HG03097 (cell line): ENCODE results near the gene TTC3.
"Not testable (repeated sequence)": the region's sequence is repeated elsewhere in the genome, so short reads cannot be mapped to it uniquely, and the experiment has no call there.

Experiments
- ATAC-seq: cut with Tn5 transposase; IDR thresholded peaks from one replicate; pipeline ENCODE4 v1.9.1; 2021; ENCODE audit not compliant: unreplicated experiment, low FRiP score

TTC3 gene, protein sequence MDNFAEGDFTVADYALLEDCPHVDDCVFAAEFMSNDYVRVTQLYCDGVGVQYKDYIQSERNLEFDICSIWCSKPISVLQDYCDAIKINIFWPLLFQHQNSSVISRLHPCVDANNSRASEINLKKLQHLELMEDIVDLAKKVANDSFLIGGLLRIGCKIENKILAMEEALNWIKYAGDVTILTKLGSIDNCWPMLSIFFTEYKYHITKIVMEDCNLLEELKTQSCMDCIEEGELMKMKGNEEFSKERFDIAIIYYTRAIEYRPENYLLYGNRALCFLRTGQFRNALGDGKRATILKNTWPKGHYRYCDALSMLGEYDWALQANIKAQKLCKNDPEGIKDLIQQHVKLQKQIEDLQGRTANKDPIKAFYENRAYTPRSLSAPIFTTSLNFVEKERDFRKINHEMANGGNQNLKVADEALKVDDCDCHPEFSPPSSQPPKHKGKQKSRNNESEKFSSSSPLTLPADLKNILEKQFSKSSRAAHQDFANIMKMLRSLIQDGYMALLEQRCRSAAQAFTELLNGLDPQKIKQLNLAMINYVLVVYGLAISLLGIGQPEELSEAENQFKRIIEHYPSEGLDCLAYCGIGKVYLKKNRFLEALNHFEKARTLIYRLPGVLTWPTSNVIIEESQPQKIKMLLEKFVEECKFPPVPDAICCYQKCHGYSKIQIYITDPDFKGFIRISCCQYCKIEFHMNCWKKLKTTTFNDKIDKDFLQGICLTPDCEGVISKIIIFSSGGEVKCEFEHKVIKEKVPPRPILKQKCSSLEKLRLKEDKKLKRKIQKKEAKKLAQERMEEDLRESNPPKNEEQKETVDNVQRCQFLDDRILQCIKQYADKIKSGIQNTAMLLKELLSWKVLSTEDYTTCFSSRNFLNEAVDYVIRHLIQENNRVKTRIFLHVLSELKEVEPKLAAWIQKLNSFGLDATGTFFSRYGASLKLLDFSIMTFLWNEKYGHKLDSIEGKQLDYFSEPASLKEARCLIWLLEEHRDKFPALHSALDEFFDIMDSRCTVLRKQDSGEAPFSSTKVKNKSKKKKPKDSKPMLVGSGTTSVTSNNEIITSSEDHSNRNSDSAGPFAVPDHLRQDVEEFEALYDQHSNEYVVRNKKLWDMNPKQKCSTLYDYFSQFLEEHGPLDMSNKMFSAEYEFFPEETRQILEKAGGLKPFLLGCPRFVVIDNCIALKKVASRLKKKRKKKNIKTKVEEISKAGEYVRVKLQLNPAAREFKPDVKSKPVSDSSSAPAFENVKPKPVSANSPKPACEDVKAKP (N-terminal part only)

GRCh38 chr21:37072988-37073416, at the start of gene TTC3, which contains the start of gene PIGP:
TTC3 (plus strand) TSS chr21:37073254; CDS start chr21:37087258, 14,004 bp downstream.
PIGP (minus strand) TSS chr21:37073071; CDS start chr21:37072515, 556 bp downstream.
- ATAC-seq = peak; percentile 70

GRCh38 chr21:37026499-37026898, 46.6 kb upstream of the TTC3 start:
- no peak for ATAC-seq

- no peak for ATAC-seq
These were observed 44.5 kb upstream of the TTC3 start for GRCh38 chr21:37028570-37028969.

- ATAC-seq = no peak
These were observed 42.2 kb upstream of the TTC3 start for GRCh38 chr21:37030864-37031263.

DNA sequence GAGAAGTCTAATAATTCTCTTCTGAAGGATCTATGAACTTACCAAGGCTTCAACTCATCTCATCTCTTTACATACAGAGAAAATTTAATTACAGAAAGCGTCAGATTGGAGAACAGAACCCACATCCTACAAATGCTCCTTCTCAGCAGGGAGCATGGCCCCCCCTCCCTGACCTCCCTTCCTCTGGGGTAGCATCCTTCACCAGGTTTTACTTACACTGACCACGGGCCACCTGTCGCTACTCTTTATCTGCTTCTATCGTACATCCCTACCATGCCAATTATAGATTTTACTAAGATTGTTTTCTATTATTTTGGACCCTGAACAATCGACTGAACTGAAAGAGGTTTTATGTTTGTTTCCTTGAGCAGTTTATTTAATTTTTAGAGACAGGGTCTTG, 40.8 kb upstream of the TTC3 start:
- no peak for ATAC-seq

- ATAC-seq = no peak
These were observed 40.1 kb upstream of the TTC3 start for GRCh38 chr21:37032877-37033471.

DNA sequence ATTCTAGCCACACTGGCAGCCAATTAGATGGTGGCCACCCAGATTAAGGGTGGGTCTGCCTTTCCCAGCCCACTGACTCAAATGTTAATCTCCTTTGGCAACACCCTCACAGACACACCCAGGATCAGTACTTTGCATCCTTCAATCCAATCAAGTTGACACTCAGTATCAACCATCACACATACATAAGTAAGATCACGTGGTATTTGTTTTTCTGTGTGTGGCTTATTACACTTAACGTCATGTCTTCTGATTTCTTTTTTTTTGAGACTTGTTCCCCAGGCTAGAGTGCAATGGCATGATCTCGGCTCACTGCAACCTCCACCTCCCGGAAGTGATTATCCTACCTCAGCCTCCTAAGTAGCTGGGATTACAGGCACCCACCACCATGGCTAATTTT, 38.7 kb upstream of the TTC3 start:
- ATAC-seq = not testable (repeated sequence)

GRCh38 chr21:37036177-37036576, 36.9 kb upstream of the TTC3 start:
- no peak for ATAC-seq

GRCh38 chr21:37039411-37040075, 33.5 kb upstream of the TTC3 start:
- ATAC-seq = no peak

DNA sequence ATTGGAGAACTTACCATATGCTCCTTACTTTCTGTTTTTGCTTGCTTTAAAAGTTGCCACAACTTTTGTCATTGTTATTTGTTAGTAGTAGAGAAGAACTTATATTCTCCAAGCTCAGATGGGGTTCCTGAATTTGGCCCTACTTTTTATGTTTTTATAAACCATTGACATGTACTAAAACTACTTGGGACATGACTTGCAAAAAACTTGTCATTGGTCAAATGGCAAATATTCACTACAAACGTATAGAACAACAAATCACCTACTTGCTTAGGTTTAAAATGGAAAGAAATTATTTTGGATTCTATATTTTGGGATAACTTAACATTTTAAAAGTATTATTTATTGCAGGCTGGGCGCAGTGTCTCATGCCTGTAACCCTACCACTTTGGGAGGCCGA, 32.8 kb upstream of the TTC3 start:
- ATAC-seq = no peak

DNA sequence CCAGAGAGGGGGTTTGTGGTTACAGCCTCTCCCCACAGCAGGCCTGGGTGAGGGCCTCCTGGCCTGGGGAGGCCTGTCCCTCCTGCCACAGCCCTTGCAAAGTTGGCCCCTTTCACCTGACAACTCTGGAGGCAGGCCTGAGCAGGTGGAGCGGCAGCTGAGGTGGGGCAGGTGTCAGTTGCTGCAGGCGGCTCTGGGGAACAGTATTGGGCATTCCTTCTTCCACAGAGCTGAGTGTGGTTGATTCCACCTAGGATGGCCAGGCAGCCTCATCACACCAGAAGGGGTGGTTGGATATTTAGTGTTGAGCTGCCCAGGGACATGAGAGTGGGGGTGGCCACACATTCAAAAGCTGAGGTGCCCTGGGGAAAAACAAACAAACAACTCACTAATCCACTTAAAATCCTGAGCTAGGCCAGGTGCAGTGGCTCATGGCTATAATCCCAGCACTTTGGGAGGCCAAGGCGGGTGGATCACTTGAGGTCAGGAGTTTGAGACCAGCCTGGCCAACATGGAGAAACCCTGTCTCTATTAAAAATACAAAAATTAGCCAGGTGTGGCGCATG, 31.3 kb upstream of the TTC3 start:
- ATAC-seq = no peak

DNA sequence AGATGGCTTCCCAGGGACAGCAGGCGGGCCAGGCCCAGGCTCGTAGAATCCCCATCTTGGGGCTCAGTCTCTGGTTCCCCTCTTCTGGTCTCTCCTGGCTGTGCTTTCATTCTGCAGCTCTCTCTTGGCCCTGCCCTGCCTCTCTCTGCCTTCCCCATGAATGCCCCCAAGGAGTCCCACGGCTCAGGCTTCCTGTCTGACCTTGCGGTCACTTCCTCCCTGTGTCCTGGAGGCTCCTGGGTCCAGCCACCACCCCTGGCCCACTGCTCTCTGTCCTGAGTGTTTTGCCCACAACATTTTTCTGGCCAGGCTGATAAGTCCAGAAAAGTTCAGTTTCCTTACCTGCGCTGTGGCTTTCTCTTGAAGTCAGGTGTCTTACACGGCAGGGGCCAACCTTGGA, 29.2 kb upstream of the TTC3 start:
- no peak for ATAC-seq

- ATAC-seq = no peak
These were observed 28.4 kb upstream of the TTC3 start for GRCh38 chr21:37044643-37045042.

- ATAC-seq = peak; percentile 57
These were observed 27.9 kb upstream of the TTC3 start for GRCh38 chr21:37045149-37045548.

DNA sequence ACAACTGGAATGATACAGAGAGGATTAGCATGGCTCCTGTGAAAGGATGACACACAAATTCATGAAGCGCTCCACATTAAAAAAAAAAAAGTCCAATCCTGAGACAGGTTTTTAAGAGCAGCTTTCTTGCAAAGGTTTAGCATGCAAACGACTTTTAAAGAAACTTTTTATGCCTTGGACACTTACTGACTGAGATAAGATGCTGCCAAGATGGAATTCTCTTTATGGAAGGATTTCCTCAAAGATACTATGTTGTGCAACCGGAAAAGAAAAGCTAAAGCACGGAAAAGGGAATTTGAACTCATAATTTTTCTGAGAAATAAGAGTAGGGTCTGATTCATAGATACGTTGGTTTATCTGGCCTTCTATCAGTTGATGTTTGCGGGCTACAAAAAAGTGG, 27.5 kb upstream of the TTC3 start:
- ATAC-seq = no peak

DNA sequence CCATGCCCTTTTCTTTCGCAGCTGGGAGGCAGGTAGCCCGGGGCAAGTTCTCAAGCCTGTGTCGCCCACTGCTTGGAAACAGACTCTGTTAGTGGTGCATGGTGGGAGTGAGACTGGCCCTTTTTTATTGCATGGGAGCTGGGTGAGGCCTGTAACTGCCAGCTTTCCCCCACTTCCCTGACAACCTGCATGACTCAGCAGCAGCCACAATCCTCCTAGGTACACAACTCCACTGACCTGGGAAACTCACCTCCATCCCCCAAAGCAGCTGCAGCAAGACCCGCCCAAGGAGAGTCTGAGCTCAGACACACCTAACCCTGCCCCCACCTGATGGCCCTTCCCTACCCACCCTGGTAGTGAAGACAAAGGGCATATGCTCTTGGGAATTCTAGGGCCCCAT, 26.0 kb upstream of the TTC3 start:
- ATAC-seq = no peak

GRCh38 chr21:37049741-37050140, 23.3 kb upstream of the TTC3 start:
- not testable (repeated sequence) for ATAC-seq

- no peak for ATAC-seq
These were observed 17.7 kb upstream of the TTC3 start for GRCh38 chr21:37055271-37055855.

DNA sequence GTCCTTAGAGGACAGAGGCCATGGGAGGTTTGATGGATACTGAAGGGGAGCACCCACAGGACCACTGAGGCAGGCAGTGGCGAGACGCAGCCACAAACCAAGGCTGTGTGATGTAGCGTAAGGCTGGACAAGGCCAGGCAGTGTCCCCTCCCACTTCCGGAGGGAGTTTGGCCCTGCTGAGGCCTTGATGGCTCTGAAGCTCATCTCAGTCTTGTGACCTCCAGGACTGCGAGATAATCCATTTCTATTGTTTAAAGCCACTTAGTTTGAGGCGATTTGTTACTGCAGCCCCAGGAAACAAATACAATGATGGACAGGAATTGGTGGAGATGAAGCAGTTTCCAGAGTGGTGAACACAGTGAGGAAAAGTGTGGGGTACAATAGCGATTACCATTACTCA, 15.4 kb upstream of the TTC3 start:
- no peak for ATAC-seq
